Activated CD4-positive, alpha-beta memory T cell treated with anti-CD3 and anti-CD28 coated beads, Interleukin-2, amount 10 ng/mL, durations not matched to agents 7 days and 5 days (primary cell): Measurements from ENCODE around the gene KRTAP5-7. TPM values are rescaled to one million over a fixed set of nuclear protein-coding genes. Genes with fewer than 3 reads are reported as not detected.
A peak's percentile ranks its signal among the peaks of the same experiment; 100 is the strongest.

Experiments used
- CTCF ChIA-PET: fragments of 350-600 bp; sonication (Branson Sonifier 250); formaldehyde crosslinking; loops from one replicate; lab custom pipeline; 2021; ENCODE audit warnings: antibody characterized with exemption, inconsistent platforms; lab: Charles Lee
- POLR2A ChIA-PET: fragments of 350-600 bp; sonication (Branson Sonifier 250); formaldehyde crosslinking; loops from one replicate; lab custom pipeline; 2021; ENCODE audit warnings: antibody characterized with exemption; lab: Charles Lee
- DNase-seq: peaks from one replicate; pipeline ENCODE4 v3.0.0-alpha.2; 2020
- H3K27ac Mint-ChIP-seq: one replicate; pipeline ENCODE4 v1.8.0; 2021; ENCODE audit warnings: mild to moderate bottlenecking, mixed read lengths
- H3K27me3 Mint-ChIP-seq: one replicate; pipeline ENCODE4 v1.8.0; 2021; ENCODE audit warnings: mixed read lengths
- H3K36me3 Mint-ChIP-seq: one replicate; pipeline ENCODE4 v1.8.0; 2021; ENCODE audit warnings: low read depth, mixed read lengths
- H3K4me1 Mint-ChIP-seq: one replicate; pipeline ENCODE4 v1.8.0; 2021; ENCODE audit warnings: mixed read lengths
- H3K4me3 Mint-ChIP-seq: one replicate; pipeline ENCODE4 v1.8.0; 2021; ENCODE audit warnings: mild to moderate bottlenecking, mixed read lengths
- H3K9me3 Mint-ChIP-seq: one replicate; pipeline ENCODE4 v1.8.0; 2021; ENCODE audit warnings: mixed read lengths
- total RNA-seq, 2 experiments: library from RNA; stranded (reverse); gene quantifications; one replicate each; pipeline ENCODE4 v1.2.3, GENCODE V29; 2021

KRTAP5-7 gene
- total RNA-seq, 2 experiments from 2014 or later = not detected

DNA sequence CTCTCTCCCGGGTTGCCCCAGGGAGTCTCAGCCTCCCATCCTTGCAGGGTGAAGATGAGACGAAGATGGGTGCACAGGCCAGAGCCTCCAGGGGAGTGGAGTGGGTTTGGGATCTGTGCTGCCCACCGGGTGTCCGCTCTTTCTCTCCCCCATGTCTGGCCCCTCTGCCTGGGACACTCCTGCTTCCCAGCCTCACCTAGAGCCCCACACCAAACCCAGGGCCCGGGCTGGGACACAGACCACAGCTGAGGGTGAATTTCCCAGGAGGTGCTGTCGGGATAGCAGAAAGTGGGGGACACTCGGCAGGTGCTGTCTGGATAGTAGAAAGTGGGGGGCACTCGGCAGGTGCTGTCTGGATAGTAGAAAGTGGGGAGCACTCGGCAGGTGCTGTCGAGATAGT lies 25.0 kb upstream of the KRTAP5-7 start:
- DNase-seq = peak; percentile 12
- no peaks in the 10 kb centered on the region for H3K27me3 Mint-ChIP-seq
- peaks cover 4% of the 10 kb centered on the region for H3K9me3 Mint-ChIP-seq
- no peak overlapping the region for H3K4me3 Mint-ChIP-seq
- peaks cover 5% of the 10 kb centered on the region for H3K4me1 Mint-ChIP-seq
- no peak overlapping the region for H3K27ac Mint-ChIP-seq
- CTCF ChIA-PET = no interaction called here
- POLR2A ChIA-PET = no interaction called here
- peaks cover 69% of the 10 kb centered on the region for H3K36me3 Mint-ChIP-seq

- POLR2A ChIA-PET = no interaction called here
- H3K36me3 Mint-ChIP-seq = peaks cover 65% of the 10 kb centered on the region
- peaks cover 5% of the 10 kb centered on the region for H3K9me3 Mint-ChIP-seq
- H3K27ac Mint-ChIP-seq = no peak overlapping the region
- H3K4me1 Mint-ChIP-seq = peaks cover 5% of the 10 kb centered on the region
- H3K4me3 Mint-ChIP-seq = no peak overlapping the region
- CTCF ChIA-PET = no interaction called here
- peak; percentile 13 for DNase-seq
- no peaks in the 10 kb centered on the region for H3K27me3 Mint-ChIP-seq
Measured at GRCh38 chr11:71502871-71503435, 24.1 kb upstream of the KRTAP5-7 start.

GRCh38 chr11:71504531-71504930 lies 22.5 kb upstream of the KRTAP5-7 start:
- H3K36me3 Mint-ChIP-seq = peaks cover 50% of the 10 kb centered on the region
- H3K4me1 Mint-ChIP-seq = no peaks in the 10 kb centered on the region
- no peak for DNase-seq
- CTCF ChIA-PET = no interaction called here
- H3K27ac Mint-ChIP-seq = no peak overlapping the region
- POLR2A ChIA-PET = no interaction called here
- no peaks in the 10 kb centered on the region for H3K27me3 Mint-ChIP-seq
- no peak overlapping the region for H3K4me3 Mint-ChIP-seq
- H3K9me3 Mint-ChIP-seq = peaks cover 7% of the 10 kb centered on the region

GRCh38 chr11:71505001-71505400 lies 22.1 kb upstream of the KRTAP5-7 start:
- no peak overlapping the region for H3K4me3 Mint-ChIP-seq
- peaks cover 49% of the 10 kb centered on the region for H3K36me3 Mint-ChIP-seq
- no peak overlapping the region for H3K27ac Mint-ChIP-seq
- H3K4me1 Mint-ChIP-seq = no peaks in the 10 kb centered on the region
- DNase-seq = no peak
- H3K9me3 Mint-ChIP-seq = peaks cover 11% of the 10 kb centered on the region
- POLR2A ChIA-PET = no interaction called here
- CTCF ChIA-PET = no interaction called here
- no peaks in the 10 kb centered on the region for H3K27me3 Mint-ChIP-seq

GRCh38 chr11:71505781-71506180 lies 21.3 kb upstream of the KRTAP5-7 start:
- Mint-ChIP-seq H3K9me3 (peaks cover 19% of the 10 kb centered on the region), H3K36me3 (peaks cover 42% of the 10 kb centered on the region), H3K27ac (no peak overlapping the region), H3K4me3 (no peak overlapping the region), H3K4me1 (no peaks in the 10 kb centered on the region), H3K27me3 (no peaks in the 10 kb centered on the region)
- POLR2A ChIA-PET = interaction anchor here (0.6 kb wide), 1 partner anchor 53 kb away, joined by 3 read pairs; no protein-coding TSS in a partner anchor
- no peak for DNase-seq
- CTCF ChIA-PET = no interaction called here

DNA sequence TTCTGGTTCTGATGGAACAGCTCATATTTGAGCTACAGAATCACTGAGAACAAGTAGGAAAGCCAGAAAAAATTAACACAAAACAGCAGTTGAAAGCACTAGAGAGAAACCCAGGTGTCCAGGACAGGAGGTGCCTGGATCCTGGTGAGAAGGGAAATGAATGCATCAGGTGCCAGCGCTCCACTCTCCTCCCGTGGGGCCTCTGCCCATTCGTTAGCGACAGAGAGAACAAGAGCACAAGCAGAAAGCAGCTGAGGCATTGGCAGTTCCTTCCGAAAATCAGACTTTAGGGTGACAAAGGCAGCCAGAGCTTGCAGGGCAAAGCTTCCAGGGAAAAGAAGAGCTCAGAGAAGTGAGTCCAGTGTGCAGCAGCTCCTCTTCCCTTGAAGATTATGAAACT lies 20.0 kb upstream of the KRTAP5-7 start:
- no peaks in the 10 kb centered on the region for H3K4me1 Mint-ChIP-seq
- peaks cover 22% of the 10 kb centered on the region for H3K9me3 Mint-ChIP-seq
- no peak overlapping the region for H3K27ac Mint-ChIP-seq
- DNase-seq = no peak
- no peaks in the 10 kb centered on the region for H3K27me3 Mint-ChIP-seq
- peaks cover 33% of the 10 kb centered on the region for H3K36me3 Mint-ChIP-seq
- H3K4me3 Mint-ChIP-seq = no peak overlapping the region
- ChIA-PET CTCF (interaction anchor here (1.1 kb wide), 1 partner anchor 13 kb away, joined by 3 read pairs; no protein-coding TSS in a partner anchor), POLR2A (interaction anchor here (1.0 kb wide), 1 partner anchor 43 kb away, joined by 3 read pairs; no protein-coding TSS in a partner anchor)

- ChIA-PET POLR2A (no interaction called here), CTCF (no interaction called here)
- H3K27me3 Mint-ChIP-seq = no peaks in the 10 kb centered on the region
- H3K36me3 Mint-ChIP-seq = no peaks in the 10 kb centered on the region
- no peak overlapping the region for H3K4me3 Mint-ChIP-seq
- H3K9me3 Mint-ChIP-seq = peaks cover 9% of the 10 kb centered on the region
- no peaks in the 10 kb centered on the region for H3K4me1 Mint-ChIP-seq
- H3K27ac Mint-ChIP-seq = no peak overlapping the region
- DNase-seq = no peak
Measured at GRCh38 chr11:71518506-71519471, 8.3 kb upstream of the KRTAP5-7 start.

- CTCF ChIA-PET = no interaction called here
- DNase-seq = no peak
- no peaks in the 10 kb centered on the region for H3K36me3 Mint-ChIP-seq
- peaks cover 9% of the 10 kb centered on the region for H3K9me3 Mint-ChIP-seq
- H3K27ac Mint-ChIP-seq = no peak overlapping the region
- POLR2A ChIA-PET = no interaction called here
- no peak overlapping the region for H3K4me3 Mint-ChIP-seq
- no peaks in the 10 kb centered on the region for H3K4me1 Mint-ChIP-seq
- H3K27me3 Mint-ChIP-seq = no peaks in the 10 kb centered on the region
Measured at GRCh38 chr11:71519546-71519945, 7.5 kb upstream of the KRTAP5-7 start.

DNA sequence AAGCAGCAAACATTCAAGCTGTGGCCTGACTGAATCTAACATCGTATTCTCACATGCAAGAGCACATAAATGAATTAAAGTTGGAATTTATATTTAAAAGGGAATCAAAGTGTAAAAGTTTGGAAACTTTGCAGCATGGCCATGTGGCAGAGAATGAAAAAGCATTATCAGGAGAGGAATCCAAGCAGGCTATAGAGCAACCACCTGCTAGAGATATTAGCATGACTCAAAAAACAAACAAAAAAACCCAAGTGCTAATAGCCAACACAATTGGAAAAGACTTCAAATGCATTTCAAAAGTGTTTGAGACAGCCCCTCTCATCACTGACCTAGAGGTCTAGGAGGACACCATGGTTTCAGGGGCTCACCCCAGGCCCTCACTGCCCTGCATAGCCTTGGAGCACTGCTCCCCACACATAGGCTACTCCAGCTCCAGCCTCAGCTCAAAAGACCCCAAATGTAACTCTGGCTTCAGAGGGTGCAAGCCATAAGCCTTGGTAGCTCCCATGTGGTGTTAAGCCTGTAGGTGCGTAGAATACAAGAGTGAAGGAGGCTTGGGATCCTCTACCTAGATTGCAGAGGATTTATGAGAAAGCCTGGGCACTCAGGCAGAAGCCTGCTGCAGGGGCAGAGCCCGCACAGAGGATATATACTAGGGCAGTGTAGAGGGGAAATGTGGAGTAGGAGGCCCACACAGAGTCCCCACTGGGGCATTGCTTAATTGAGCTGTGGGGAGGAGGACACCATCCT lies 1.7 kb upstream of the KRTAP5-7 start:
- peaks cover 2% of the 10 kb centered on the region for H3K27me3 Mint-ChIP-seq
- CTCF ChIA-PET = no interaction called here

GRCh38 chr11:71525938-71526495 lies 1.1 kb upstream of the KRTAP5-7 start:
- peaks cover 9% of the 10 kb centered on the region for H3K9me3 Mint-ChIP-seq
- POLR2A ChIA-PET = no interaction called here

More for the DNA sequence above, 1.7 kb upstream of the KRTAP5-7 start:
- H3K9me3 Mint-ChIP-seq = peaks cover 9% of the 10 kb centered on the region
- H3K36me3 Mint-ChIP-seq = no peaks in the 10 kb centered on the region
- no peak for DNase-seq
- POLR2A ChIA-PET = no interaction called here
- H3K4me1 Mint-ChIP-seq = no peaks in the 10 kb centered on the region
- H3K27ac Mint-ChIP-seq = no peak overlapping the region
- H3K4me3 Mint-ChIP-seq = no peak overlapping the region

DNA sequence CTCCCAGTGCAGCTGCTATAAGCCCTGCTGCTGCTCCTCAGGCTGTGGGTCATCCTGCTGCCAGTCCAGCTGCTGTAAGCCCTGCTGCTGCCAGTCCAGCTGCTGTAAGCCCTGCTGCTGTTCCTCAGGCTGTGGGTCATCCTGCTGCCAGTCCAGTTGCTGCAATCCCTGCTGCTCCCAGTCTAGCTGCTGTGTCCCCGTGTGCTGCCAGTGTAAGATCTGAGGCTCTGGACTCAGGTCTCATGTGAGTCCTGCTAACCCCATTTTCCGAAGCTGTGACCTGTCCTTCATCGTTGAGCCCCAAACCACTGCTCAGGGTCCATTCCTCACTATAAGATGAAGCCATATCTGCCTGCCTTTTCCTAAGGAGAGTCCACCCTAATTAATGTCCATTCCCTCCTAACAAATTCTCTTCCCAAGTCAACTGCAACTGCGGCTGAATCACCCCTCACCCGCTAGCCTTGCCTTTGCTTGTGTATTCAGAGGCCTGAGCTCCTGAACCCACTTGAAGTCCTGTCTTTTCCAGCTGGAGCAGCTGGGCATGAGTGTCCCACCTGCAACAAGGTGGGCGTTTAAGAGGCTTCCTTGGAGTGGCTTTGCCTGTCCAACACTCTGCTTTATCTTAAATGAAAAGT lies 626 bp downstream of the KRTAP5-7 start:
- H3K9me3 Mint-ChIP-seq = peaks cover 2% of the 10 kb centered on the region
- no peaks in the 10 kb centered on the region for H3K36me3 Mint-ChIP-seq
- ChIA-PET CTCF (no interaction called here), POLR2A (no interaction called here)
- H3K27me3 Mint-ChIP-seq = peaks cover 6% of the 10 kb centered on the region
- DNase-seq = no peak
- no peak overlapping the region for H3K27ac Mint-ChIP-seq
- no peak overlapping the region for H3K4me3 Mint-ChIP-seq
- H3K4me1 Mint-ChIP-seq = no peaks in the 10 kb centered on the region

More at GRCh38 chr11:71525938-71526495, 1.1 kb upstream of the KRTAP5-7 start:
- CTCF ChIA-PET = no interaction called here
- no peaks in the 10 kb centered on the region for H3K36me3 Mint-ChIP-seq
- H3K27ac Mint-ChIP-seq = no peak overlapping the region
- peaks cover 4% of the 10 kb centered on the region for H3K27me3 Mint-ChIP-seq
- DNase-seq = no peak
- H3K4me1 Mint-ChIP-seq = no peaks in the 10 kb centered on the region
- H3K4me3 Mint-ChIP-seq = no peak overlapping the region

DNA sequence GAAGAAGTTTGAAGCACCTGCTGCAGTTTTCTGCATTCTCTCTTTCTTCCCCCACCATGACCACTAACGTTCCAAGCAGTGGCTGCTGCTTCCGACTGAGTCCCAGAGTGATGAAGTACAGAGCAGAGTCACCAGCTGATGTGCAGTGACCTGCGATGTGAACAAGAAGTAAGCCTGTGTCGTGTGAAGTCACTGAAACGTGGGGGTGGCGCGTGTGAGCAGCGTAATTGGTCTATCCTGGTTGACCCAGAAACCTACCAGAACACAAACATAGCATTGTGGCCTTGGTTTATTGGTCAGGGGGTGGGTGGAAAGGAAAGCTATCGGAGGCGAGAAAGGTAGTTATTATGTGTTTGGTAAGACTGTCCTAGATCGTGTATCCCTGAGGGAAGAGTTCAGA lies 3.5 kb downstream of the KRTAP5-7 start:
- no peak for DNase-seq
- Mint-ChIP-seq H3K9me3 (no peaks in the 10 kb centered on the region), H3K4me1 (no peaks in the 10 kb centered on the region), H3K27ac (no peak overlapping the region), H3K4me3 (no peak overlapping the region), H3K36me3 (no peaks in the 10 kb centered on the region), H3K27me3 (peaks cover 6% of the 10 kb centered on the region)
- ChIA-PET POLR2A (no interaction called here), CTCF (no interaction called here)
